Measurements from ENCODE around the gene RTTN. TPM values are rescaled to one million over a fixed set of nuclear protein-coding genes. Genes with fewer than 3 reads are reported as not detected.

Gene RTTN
- total and polyA plus RNA-seq, 2 experiments from 2014 or later, result 7.2 to 31.0 TPM

- TF ChIP-seq ZNF462 (CRISPR knock-in tag; IDR thresholded peaks at IDR 0.05), result no peak
- TF ChIP-seq ZNF331 (CRISPR knock-in tag; IDR thresholded peaks at IDR 0.05; ENCODE audit: low read depth), result no peak
- no peak for TF ChIP-seq NANOG (IDR thresholded peaks at IDR 0.05; ENCODE audit: borderline replicate concordance)
- no peak for TF ChIP-seq EZH2phosphoT487 (IDR thresholded peaks at IDR 0.05; ENCODE audit: unreplicated experiment)
- TF ChIP-seq ETS1 (IDR thresholded peaks at IDR 0.05), result no peak
- TF ChIP-seq POLR2AphosphoS5 (IDR thresholded peaks at IDR 0.05; ENCODE audit: low read depth), result no peak
- TF ChIP-seq STAT1 (IDR thresholded peaks at IDR 0.05; ENCODE audit: unreplicated experiment), result no peak
Measured at GRCh38 chr18:70113511-70113910, 92.0 kb downstream of the RTTN start (continued).

- no peaks in the 10 kb centered on the region for H3K4me1 ChIP-seq (ENCODE audit: insufficient read depth)
- peaks cover 30% of the 10 kb centered on the region for H3K36me3 Mint-ChIP-seq (ENCODE audit: low read depth)
- no peak overlapping the region for H3K4me3 ChIP-seq
- no peak overlapping the region for H3K27ac ChIP-seq (ENCODE audit: low read depth)
- H3F3A ChIP-seq (replicated peaks; ENCODE audit: low read depth), result no peaks in the 10 kb centered on the region
- H3K4me3 Mint-ChIP-seq, result no peak overlapping the region
- DNase-seq (ENCODE audit: low spot score), result no peak
- H3K79me2 ChIP-seq (replicated peaks; ENCODE audit: insufficient read depth), result no peaks in the 10 kb centered on the region
- H2AFZ ChIP-seq, result no peak overlapping the region
- H3K9me2 ChIP-seq (ENCODE audit: insufficient read depth), result no peaks in the 10 kb centered on the region
- no peaks in the 10 kb centered on the region for H3K27me3 ChIP-seq (ENCODE audit: insufficient read depth)
- no peaks in the 10 kb centered on the region for H3K9me3 Mint-ChIP-seq
- no peaks in the 10 kb centered on the region for H3K4me1 Mint-ChIP-seq
- peaks cover 3% of the 10 kb centered on the region for H3K27me3 Mint-ChIP-seq (ENCODE audit: insufficient read depth, low read depth, poor library complexity)
- no peaks in the 10 kb centered on the region; the same call in 1 of the 2 replicates for H3K36me3 ChIP-seq (ENCODE audit: insufficient read depth)
- H3K27ac Mint-ChIP-seq, result no peak overlapping the region
- no peak for ATAC-seq
- no peak overlapping the region for H3K4me2 ChIP-seq
- no peaks in the 10 kb centered on the region for H4K20me1 ChIP-seq (replicated peaks; ENCODE audit: insufficient read depth)
- TF ChIP-seq EZH2phosphoT487 (IDR thresholded peaks at IDR 0.05; ENCODE audit: unreplicated experiment) (no peak), ZNF462 (CRISPR knock-in tag; IDR thresholded peaks at IDR 0.05) (no peak), ZNF114 (CRISPR knock-in tag; IDR thresholded peaks at IDR 0.05) (no peak), JUNB (IDR thresholded peaks at IDR 0.05; ENCODE audit: unreplicated experiment) (no peak), CREB1 (CRISPR knock-in tag; IDR thresholded peaks at IDR 0.05; ENCODE audit: low read depth) (no peak), ZNF331 (CRISPR knock-in tag; IDR thresholded peaks at IDR 0.05; ENCODE audit: low read depth) (no peak)
Measured at GRCh38 chr18:70110678-70111077, 94.8 kb downstream of the RTTN start.

All from GM23338 (cell line).